Gastroesophageal sphincter (tissue), 4 donors: Measurements from ENCODE around the gene RUNX2. TPM values are rescaled to one million over a fixed set of nuclear protein-coding genes. Genes with fewer than 3 reads are reported as not detected.

Experiments used
- ATAC-seq: fragments of 150-250 bp; one replicate; pipeline ENCODE4 v1.9.1; 2016; ENCODE audit warnings: mild to moderate bottlenecking, moderate library complexity
- H3K27ac ChIP-seq, 4 donors: fragments of 200-600 bp; sonication (generic) in 3 of 4; 1 replicate in 3 of 4; 2 replicates in 1 of 4; pipeline ENCODE4 v1.5.1; 2016 to 2019
- H3K27me3 ChIP-seq: fragments of 200-600 bp; sonication (generic); one replicate; pipeline ENCODE4 v1.5.1; 2019
- H3K36me3 ChIP-seq, 2 donors: fragments of 200-600 bp; sonication (generic); one replicate each; pipeline ENCODE4 v1.5.1; 2019; ENCODE audit warnings: control low read depth in 1 of 2
- H3K4me1 ChIP-seq, 3 donors: fragments of 200-600 bp; sonication (generic); 1 replicate in 2 of 3; 2 replicates in 1 of 3; pipeline ENCODE4 v1.5.1; 2016 to 2019; ENCODE audit warnings: control low read depth in 2 of 3
- H3K4me3 ChIP-seq, 2 donors: fragments of 200-600 bp; sonication (generic); one replicate each; pipeline ENCODE4 v1.5.1; 2019; ENCODE audit warnings: mild to moderate bottlenecking in 1 of 2, moderate library complexity in 1 of 2
- H3K9me3 ChIP-seq, 3 donors: fragments of 200-600 bp; sonication (generic); one replicate each; pipeline ENCODE4 v1.5.1; 2017 to 2019; ENCODE audit warnings: control low read depth in 2 of 3
- EP300 ChIP-seq: sonication (generic); formaldehyde crosslinking; IDR thresholded peaks from one replicate; pipeline ENCODE4 v1.6.1; 2017; ENCODE audit warnings: antibody characterized with exemption, mild to moderate bottlenecking
- POLR2A ChIP-seq, 2 donors: fragments of 450-650 bp; IDR thresholded peaks; one replicate each; pipeline ENCODE4 v1.6.1; 2017; ENCODE audit warnings: antibody characterized with exemption in 2 of 2, mild to moderate bottlenecking in 2 of 2, moderate library complexity in 1 of 2
- POLR2AphosphoS5 ChIP-seq: sonication (generic); formaldehyde crosslinking; IDR thresholded peaks from one replicate; pipeline ENCODE4 v1.6.1; 2017; ENCODE audit warnings: antibody characterized with exemption
- WGBS, 2 donors: methylation state at CpG; one replicate each; pipeline ENCODE4 v1.1.5; 2018; ENCODE audit warnings: low coverage in 1 of 2; 5-methylcytosine and 5-hydroxymethylcytosine counted together
- total RNA-seq, 4 donors: library from RNA; depleted of rRNA; stranded (reverse); fragments of >200 nt; gene quantifications; one replicate each; pipeline ENCODE4 v1.1.0, GENCODE V29; 2016
- TF ChIP-seq, protein P1 (sequence below), 4 experiments: fragments of 200-600 bp in 2 of 4; fragments of 450-650 bp in 2 of 4; sonication (generic) in 1 of 4; IDR thresholded peaks; one replicate each; pipeline ENCODE4 v1.5.1; 2017 to 2019; ENCODE audit warnings: antibody characterized with exemption in 4 of 4, mild to moderate bottlenecking in 2 of 4, moderate library complexity in 2 of 4

Gene RUNX2
- total RNA-seq, 4 donors from 2014 or later = 0.16 to 0.94 (median 0.65) TPM

DNA sequence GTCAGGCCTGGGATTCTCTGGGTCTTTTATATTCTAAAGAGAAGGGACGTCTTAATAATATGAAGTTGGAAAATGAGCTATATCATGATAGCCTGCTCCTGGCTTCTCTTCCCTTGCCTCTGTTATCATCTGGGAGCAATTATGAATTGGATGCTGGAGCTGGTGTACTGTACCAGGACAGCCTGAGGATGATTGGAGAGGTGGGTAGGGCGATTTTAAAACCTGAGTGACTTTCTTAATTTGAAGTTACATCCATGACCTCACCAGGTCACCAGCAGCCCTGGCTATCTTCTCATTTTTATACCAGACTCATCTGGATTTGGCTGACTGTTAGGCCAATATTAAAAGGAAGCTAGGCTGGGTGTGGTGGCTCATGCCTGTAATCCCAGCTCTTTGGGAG, 369.9 kb downstream of the RUNX2 start:
- WGBS, 2 donors = 86% methylated on average over 2 of the region's 2 CpGs; no CpG with 5 or more reads in 1 of the 2 donors
- Histone ChIP-seq H3K9me3 (no peaks in the 10 kb centered on the region), H3K27me3 (no peaks in the 10 kb centered on the region), H3K4me3 (no peak overlapping the region), H3K36me3 (no peaks in the 10 kb centered on the region), H3K27ac (no peak overlapping the region), H3K4me1 (no peaks in the 10 kb centered on the region)
- TF ChIP-seq, protein P1, sequence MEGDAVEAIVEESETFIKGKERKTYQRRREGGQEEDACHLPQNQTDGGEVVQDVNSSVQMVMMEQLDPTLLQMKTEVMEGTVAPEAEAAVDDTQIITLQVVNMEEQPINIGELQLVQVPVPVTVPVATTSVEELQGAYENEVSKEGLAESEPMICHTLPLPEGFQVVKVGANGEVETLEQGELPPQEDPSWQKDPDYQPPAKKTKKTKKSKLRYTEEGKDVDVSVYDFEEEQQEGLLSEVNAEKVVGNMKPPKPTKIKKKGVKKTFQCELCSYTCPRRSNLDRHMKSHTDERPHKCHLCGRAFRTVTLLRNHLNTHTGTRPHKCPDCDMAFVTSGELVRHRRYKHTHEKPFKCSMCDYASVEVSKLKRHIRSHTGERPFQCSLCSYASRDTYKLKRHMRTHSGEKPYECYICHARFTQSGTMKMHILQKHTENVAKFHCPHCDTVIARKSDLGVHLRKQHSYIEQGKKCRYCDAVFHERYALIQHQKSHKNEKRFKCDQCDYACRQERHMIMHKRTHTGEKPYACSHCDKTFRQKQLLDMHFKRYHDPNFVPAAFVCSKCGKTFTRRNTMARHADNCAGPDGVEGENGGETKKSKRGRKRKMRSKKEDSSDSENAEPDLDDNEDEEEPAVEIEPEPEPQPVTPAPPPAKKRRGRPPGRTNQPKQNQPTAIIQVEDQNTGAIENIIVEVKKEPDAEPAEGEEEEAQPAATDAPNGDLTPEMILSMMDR (IDR thresholded peaks at IDR 0.05) = no peak
- no peak for TF ChIP-seq POLR2AphosphoS5
- TF ChIP-seq POLR2A (IDR thresholded peaks at IDR 0.05) = no peak
- TF ChIP-seq EP300 = no peak
- no peak for ATAC-seq

DNA sequence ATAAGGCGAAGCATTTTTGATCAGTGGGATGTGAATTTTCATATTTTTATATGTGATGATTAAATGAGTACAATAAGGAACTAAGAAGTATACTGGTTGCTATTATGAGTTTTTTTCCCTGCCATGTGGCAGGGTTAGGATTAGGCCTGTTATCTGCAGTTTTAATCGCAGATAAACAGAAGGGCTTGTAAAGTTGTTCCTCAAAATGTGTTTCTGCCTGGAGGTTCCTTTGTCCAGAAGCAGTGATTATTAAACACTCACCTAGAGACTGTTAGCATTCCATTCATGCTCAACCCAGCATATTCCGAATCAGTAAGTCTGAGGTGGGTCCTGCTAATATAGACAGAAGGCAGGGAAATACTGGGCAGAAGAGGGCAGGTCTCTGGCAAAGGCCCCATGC, 371.5 kb downstream of the RUNX2 start:
- no peak overlapping the region for H3K27ac ChIP-seq
- H3K4me3 ChIP-seq = no peak overlapping the region
- ATAC-seq = no peak
- 80 to 94% methylated on average over 2 to 3 of the region's 3 CpGs for WGBS, 2 donors
- no peaks in the 10 kb centered on the region for H3K27me3 ChIP-seq
- TF ChIP-seq POLR2AphosphoS5 = no peak
- TF ChIP-seq, protein P1 (IDR thresholded peaks at IDR 0.05) = no peak
- TF ChIP-seq EP300 = no peak
- no peak for TF ChIP-seq POLR2A (IDR thresholded peaks at IDR 0.05)
- H3K9me3 ChIP-seq = no peaks in the 10 kb centered on the region
- no peaks in the 10 kb centered on the region for H3K36me3 ChIP-seq
- H3K4me1 ChIP-seq = no peaks in the 10 kb centered on the region

DNA sequence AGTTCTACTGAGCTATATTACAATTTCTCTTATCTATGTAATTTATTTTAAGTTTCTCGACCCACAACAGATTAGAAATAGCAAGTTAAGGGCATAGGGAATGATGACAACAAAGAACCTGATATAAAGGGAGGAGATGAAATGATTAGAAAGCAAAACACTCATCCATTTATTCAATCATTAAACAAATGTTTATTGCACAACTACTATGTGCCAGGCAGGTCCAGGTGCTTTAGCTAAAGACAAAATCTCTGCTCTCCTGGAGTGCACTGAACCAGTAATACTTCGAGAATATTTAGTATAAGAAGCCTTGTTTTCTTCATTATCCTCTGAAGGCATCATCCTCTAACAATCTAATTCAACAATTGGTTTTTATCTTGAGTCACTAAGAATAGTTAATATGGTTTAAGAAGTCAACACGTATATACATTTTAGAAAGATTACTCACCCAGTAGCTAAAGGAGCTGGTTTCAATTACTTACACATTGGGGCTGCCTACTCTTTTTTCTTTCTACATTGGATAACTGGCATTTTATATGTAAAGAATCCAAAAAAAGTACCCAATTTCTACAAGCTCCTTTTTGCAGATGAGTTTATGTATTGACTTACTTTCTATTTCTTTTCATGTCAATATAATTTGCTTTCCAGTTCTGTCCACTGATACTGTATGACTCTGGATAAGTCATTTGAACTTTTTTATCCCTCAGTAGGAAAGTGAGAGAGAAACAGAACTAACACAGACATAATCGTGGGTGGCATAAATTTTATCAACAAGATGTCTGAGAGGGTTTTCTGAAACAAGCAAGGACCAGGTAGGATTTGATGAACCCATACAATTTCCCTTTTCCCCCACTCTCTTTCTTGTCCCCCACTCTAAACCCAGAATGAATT, 375.0 kb downstream of the RUNX2 start:
- Histone ChIP-seq H3K9me3 (no peaks in the 10 kb centered on the region), H3K27ac (no peak overlapping the region), H3K4me1 (no peaks in the 10 kb centered on the region), H3K36me3 (no peaks in the 10 kb centered on the region), H3K27me3 (no peaks in the 10 kb centered on the region), H3K4me3 (no peak overlapping the region)
- 72 to 84% methylated on average over 4 of the region's 4 CpGs for WGBS, 2 donors
- TF ChIP-seq EP300 = no peak
- TF ChIP-seq, protein P1 (IDR thresholded peaks at IDR 0.05) = no peak
- no peak for TF ChIP-seq POLR2AphosphoS5
- TF ChIP-seq POLR2A (IDR thresholded peaks at IDR 0.05) = no peak
- no peak for ATAC-seq

DNA sequence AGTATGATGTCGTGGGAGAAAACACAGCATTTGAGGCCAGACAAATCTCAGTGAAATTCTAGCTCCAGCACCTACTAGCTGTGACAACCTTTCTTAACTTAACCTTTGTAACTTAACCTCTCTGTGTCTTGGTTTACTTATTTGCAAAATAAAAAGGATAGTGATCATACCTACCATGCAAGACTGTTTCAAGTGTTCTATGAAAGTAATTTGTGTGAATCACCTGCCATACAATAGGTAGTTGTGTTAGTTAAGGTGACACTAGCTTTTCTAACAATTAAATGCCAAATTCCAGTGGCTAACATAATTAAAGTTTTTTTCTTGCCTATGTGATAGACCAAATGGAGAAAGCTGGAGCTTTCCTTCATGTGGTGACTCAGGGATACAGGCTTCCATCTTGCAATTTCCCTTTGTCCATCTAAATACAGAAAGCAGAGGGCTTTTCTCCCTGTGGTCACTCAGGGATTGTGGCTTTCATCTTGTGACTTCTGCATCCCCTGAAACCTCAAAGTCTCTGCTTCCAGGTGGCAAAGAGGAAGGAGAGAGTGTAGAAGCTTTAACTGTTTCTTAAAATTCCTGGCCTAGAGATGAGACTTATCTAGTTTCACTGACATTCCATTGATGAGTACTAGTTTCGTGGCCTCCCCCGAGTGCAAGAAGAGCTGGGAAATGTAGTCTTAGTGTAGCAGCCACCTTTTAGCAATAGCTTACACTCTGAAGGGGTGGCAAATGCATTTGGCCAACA, 376.1 kb downstream of the RUNX2 start:
- no peak for ATAC-seq
- Histone ChIP-seq H3K27me3 (no peaks in the 10 kb centered on the region), H3K27ac (no peak overlapping the region), H3K36me3 (no peaks in the 10 kb centered on the region), H3K9me3 (no peaks in the 10 kb centered on the region), H3K4me1 (no peaks in the 10 kb centered on the region), H3K4me3 (no peak overlapping the region)
- WGBS, 2 donors = 76 to 90% methylated on average over 2 to 3 of the region's 3 CpGs
- TF ChIP-seq EP300 (no peak), POLR2A (IDR thresholded peaks at IDR 0.05) (no peak), POLR2AphosphoS5 (no peak)
- TF ChIP-seq, protein P1 (IDR thresholded peaks at IDR 0.05) = no peak
